ENCODE results near the gene GPX4.
"Not testable (repeated sequence)": the region's sequence is repeated elsewhere in the genome, so short reads cannot be mapped to it uniquely, and the experiment has no call there.

GPX4 gene

GRCh38 chr19:1113030-1113985 is 9.5 kb downstream of the GPX4 start:
- DNase-seq, result peak; percentile 31 to 97 (median 89)

- no peak for DNase-seq
These were observed 10.2 kb downstream of the GPX4 start for GRCh38 chr19:1113986-1114483.

- not testable (repeated sequence) for DNase-seq
These were observed 10.9 kb downstream of the GPX4 start for GRCh38 chr19:1114728-1115127.

GRCh38 chr19:1115646-1116420 is 12.0 kb downstream of the GPX4 start:
- DNase-seq, result no peak

GRCh38 chr19:1116726-1117581 is 13.2 kb downstream of the GPX4 start:
- DNase-seq, result no peak

GRCh38 chr19:1117654-1118053 is 13.9 kb downstream of the GPX4 start:
- DNase-seq, result no peak

- DNase-seq, result no peak
These were observed 15.2 kb downstream of the GPX4 start for GRCh38 chr19:1118999-1119398.

GRCh38 chr19:1119475-1120217 is 15.9 kb downstream of the GPX4 start:
- DNase-seq, result no peak

- DNase-seq, result no peak
These were observed 17.6 kb downstream of the GPX4 start for GRCh38 chr19:1121395-1121794.

GRCh38 chr19:1122021-1122971 is 18.5 kb downstream of the GPX4 start:
- DNase-seq, result no peak

GRCh38 chr19:1122972-1123363 is 19.2 kb downstream of the GPX4 start:
- no peak for DNase-seq

GRCh38 chr19:1123381-1123780 is 19.6 kb downstream of the GPX4 start:
- no peak for DNase-seq

GRCh38 chr19:1123885-1124677 is 20.3 kb downstream of the GPX4 start:
- DNase-seq, result no peak

- no peak for DNase-seq
These were observed 22.0 kb downstream of the GPX4 start for GRCh38 chr19:1125601-1126467.

- no peak for DNase-seq
These were observed 23.4 kb downstream of the GPX4 start for GRCh38 chr19:1126984-1127760.

- DNase-seq, result no peak
These were observed 24.3 kb downstream of the GPX4 start for GRCh38 chr19:1128106-1128505.

- not testable (repeated sequence) for DNase-seq
These were observed 25.3 kb downstream of the GPX4 start for GRCh38 chr19:1129084-1129483.

Measured in hypothalamus (tissue), 51 donors.